ENCODE measurements around the gene RNF11.
"Not testable (repeated sequence)": the region's sequence is repeated elsewhere in the genome, so short reads cannot be mapped to it uniquely, and the experiment has no call there.

The RNF11 gene

GRCh38 chr1:51235673-51236530, at the start of gene RNF11:
Gene RNF11, plus strand, starts transcription at chr1:51236273. Its CDS starts 484 bp downstream, at chr1:51236757.
- peak; percentile 90 for DNase-seq

- no peak for DNase-seq
These were observed 47.8 kb upstream of the RNF11 start for GRCh38 chr1:51188230-51188629.

GRCh38 chr1:51189421-51190073, 46.5 kb upstream of the RNF11 start:
- DNase-seq: peak; percentile 8

- DNase-seq: no peak
These were observed 45.1 kb upstream of the RNF11 start for GRCh38 chr1:51190961-51191360.

GRCh38 chr1:51192213-51192843, 43.7 kb upstream of the RNF11 start:
- peak; percentile 51 for DNase-seq

GRCh38 chr1:51193564-51193963, 42.5 kb upstream of the RNF11 start:
- DNase-seq: no peak

GRCh38 chr1:51203121-51203873, 32.8 kb upstream of the RNF11 start:
- DNase-seq: no peak

- DNase-seq: no peak
These were observed 32.2 kb upstream of the RNF11 start for GRCh38 chr1:51203874-51204245.

- no peak for DNase-seq
These were observed 26.0 kb upstream of the RNF11 start for GRCh38 chr1:51210055-51210454.

- no peak for DNase-seq
These were observed 25.4 kb upstream of the RNF11 start for GRCh38 chr1:51210676-51211075.

- no peak for DNase-seq
These were observed 21.4 kb upstream of the RNF11 start for GRCh38 chr1:51214615-51215131.

- DNase-seq: no peak
These were observed 20.9 kb upstream of the RNF11 start for GRCh38 chr1:51215169-51215568.

GRCh38 chr1:51216631-51217030, 19.4 kb upstream of the RNF11 start:
- no peak for DNase-seq

GRCh38 chr1:51217101-51217500, 19.0 kb upstream of the RNF11 start:
- no peak for DNase-seq

- no peak for DNase-seq
These were observed 17.5 kb upstream of the RNF11 start for GRCh38 chr1:51218570-51218969.

GRCh38 chr1:51219022-51219421, 17.1 kb upstream of the RNF11 start:
- DNase-seq: no peak

- DNase-seq: not testable (repeated sequence)
These were observed 14.5 kb upstream of the RNF11 start for GRCh38 chr1:51221529-51221928.

- DNase-seq: no peak
These were observed 13.8 kb upstream of the RNF11 start for GRCh38 chr1:51222136-51222787.

GRCh38 chr1:51222809-51223208, 13.3 kb upstream of the RNF11 start:
- no peak for DNase-seq

GRCh38 chr1:51224255-51224654, 11.8 kb upstream of the RNF11 start:
- no peak for DNase-seq

- DNase-seq: not testable (repeated sequence)
These were observed 8.7 kb upstream of the RNF11 start for GRCh38 chr1:51227231-51227960.

- DNase-seq: not testable (repeated sequence)
These were observed 7.6 kb upstream of the RNF11 start for GRCh38 chr1:51228471-51228870.
